CD14-positive monocyte (primary cell): ENCODE measurements around the gene SMAD6. TPM values are rescaled to one million over a fixed set of nuclear protein-coding genes. Genes with fewer than 3 reads are reported as not detected.

Experiments
- DNase-seq, 3 donors: peaks; one replicate each; pipeline ENCODE4 v3.0.0-alpha.2; 2011 to 2022
- H2AFZ ChIP-seq: 2 replicates; pipeline ENCODE4 v1.6.0; 2012; ENCODE audit warnings: mild to moderate bottlenecking, low read depth, low read length, inconsistent platforms; ENCODE audit not compliant: insufficient read depth, poor library complexity, severe bottlenecking
- H3K27ac ChIP-seq, 2 donors: 1 replicate in 1 of 2; 2 replicates in 1 of 2; pipeline ENCODE4 v1.5.1; 2012 to 2013; ENCODE audit warnings: low read length in 2 of 2, control low read depth in 1 of 2, inconsistent platforms in 1 of 2, low read depth in 1 of 2, mild to moderate bottlenecking in 1 of 2
- H3K27me3 ChIP-seq, 2 donors: one replicate each; pipeline versions ENCODE4 v1.6.0 to v1.6.1; 2011 to 2013; ENCODE audit warnings: low read length in 2 of 2; ENCODE audit not compliant: control insufficient read depth in 2 of 2, insufficient read depth in 2 of 2
- H3K36me3 ChIP-seq, 2 donors: replicated peaks in 1 of 2; 1 replicate in 1 of 2; 2 replicates in 1 of 2; pipeline versions ENCODE4 v1.5.1 to v1.6.1; 2012 to 2013; ENCODE audit warnings: low read length in 2 of 2, control low read depth in 1 of 2, inconsistent platforms in 1 of 2, mild to moderate bottlenecking in 1 of 2; ENCODE audit not compliant: insufficient read depth in 2 of 2, control insufficient read depth in 1 of 2
- H3K4me1 ChIP-seq, 2 donors: 1 replicate in 1 of 2; 2 replicates in 1 of 2; pipeline versions ENCODE4 v1.5.1 to v1.6.1; 2012 to 2013; ENCODE audit warnings: low read length in 2 of 2, control low read depth in 1 of 2, inconsistent platforms in 1 of 2, mild to moderate bottlenecking in 1 of 2, moderate library complexity in 1 of 2; ENCODE audit not compliant: insufficient read depth in 2 of 2, control insufficient read depth in 1 of 2
- H3K4me2 ChIP-seq: replicated peaks from 2 replicates; pipeline ENCODE3; 2012; ENCODE audit warnings: low read length, moderate library complexity, mild to moderate bottlenecking; ENCODE audit not compliant: poor library complexity, severe bottlenecking; ENCODE audit errors: extremely low read depth
- H3K4me3 ChIP-seq, 3 experiments: fragments of 200-600 bp in 1 of 3; sonication (generic) in 1 of 3; replicated peaks in 1 of 3; 1 replicate in 2 of 3; 2 replicates in 1 of 3; pipeline ENCODE4 v1.5.1; 2011 to 2013; ENCODE audit warnings: low read length in 3 of 3, mild to moderate bottlenecking in 3 of 3, control low read depth in 2 of 3, low read depth in 2 of 3, inconsistent platforms in 1 of 3, moderate library complexity in 1 of 3
- H3K79me2 ChIP-seq: 2 replicates; pipeline ENCODE4 v1.6.0; 2012; ENCODE audit warnings: mild to moderate bottlenecking, control low read depth, inconsistent platforms, low read length, moderate library complexity; ENCODE audit not compliant: insufficient read depth
- H3K9ac ChIP-seq: 2 replicates; pipeline ENCODE4 v1.6.0; 2017; ENCODE audit warnings: low read length, mild to moderate bottlenecking; ENCODE audit not compliant: insufficient read depth, poor library complexity, severe bottlenecking
- H3K9me3 ChIP-seq, 2 donors: replicated peaks in 1 of 2; 1 replicate in 1 of 2; 2 replicates in 1 of 2; pipeline versions ENCODE4 v1.5.1 to v1.6.1; 2012 to 2013; ENCODE audit warnings: low read length in 2 of 2, control low read depth in 1 of 2; ENCODE audit not compliant: control insufficient read depth in 1 of 2, insufficient read depth in 1 of 2
- H4K20me1 ChIP-seq: 2 replicates; pipeline ENCODE4 v1.6.0; 2012; ENCODE audit warnings: mild to moderate bottlenecking, low read length, control low read depth, moderate library complexity; ENCODE audit not compliant: insufficient read depth
- H3K27ac Mint-ChIP-seq, 7 donors: one replicate each; pipeline ENCODE4 v1.8.0; 2020; ENCODE audit warnings: mild to moderate bottlenecking in 7 of 7, mixed read lengths in 7 of 7, moderate library complexity in 6 of 7, inconsistent platforms in 2 of 7
- H3K27me3 Mint-ChIP-seq, 3 donors: one replicate each; pipeline ENCODE4 v1.8.0; 2021 to 2022; ENCODE audit warnings: low read depth in 3 of 3, mild to moderate bottlenecking in 3 of 3, mixed read lengths in 3 of 3, moderate library complexity in 3 of 3, inconsistent platforms in 1 of 3
- H3K36me3 Mint-ChIP-seq, 2 donors: one replicate each; pipeline ENCODE4 v1.8.0; 2020; ENCODE audit warnings: mixed read lengths in 2 of 2, inconsistent platforms in 1 of 2, mild to moderate bottlenecking in 1 of 2
- H3K4me1 Mint-ChIP-seq: one replicate; pipeline ENCODE4 v1.8.0; 2020; ENCODE audit warnings: mild to moderate bottlenecking, mixed read lengths
- H3K4me3 Mint-ChIP-seq, 2 donors: one replicate each; pipeline ENCODE4 v1.8.0; 2020; ENCODE audit warnings: mild to moderate bottlenecking in 2 of 2, mixed read lengths in 2 of 2, moderate library complexity in 1 of 2
- H3K9me3 Mint-ChIP-seq, 7 donors: one replicate each; pipeline ENCODE4 v1.8.0; 2020 to 2022; ENCODE audit warnings: mixed read lengths in 7 of 7, mild to moderate bottlenecking in 6 of 7, moderate library complexity in 6 of 7, inconsistent platforms in 2 of 7
- CTCF ChIP-seq: fragments of 200-600 bp; IDR thresholded peaks from one replicate; pipeline ENCODE4 v1.8.0; 2022; ENCODE audit warnings: antibody characterized with exemption, mild to moderate bottlenecking
- WGBS: methylation state at CpG from one replicate; pipeline ENCODE4 v1.1.5; 2013; ENCODE audit warnings: missing lambda C conversion rate; ENCODE audit not compliant: insufficient coverage; 5-methylcytosine and 5-hydroxymethylcytosine counted together
- intact Hi-C, 2 donors: fragments of 100-400 bp; cut with micrococcal nuclease; formaldehyde crosslinking; loops; one replicate each; pipeline versions ENCODE4 v1.15.0 to v1.15.1; 2023
- polyA plus RNA-seq, 3 donors: library from polyadenylated mRNA; depleted of rRNA in 1 of 3; unstranded in 2 of 3; stranded (reverse) in 1 of 3; fragments of 300-500 nt in 2 of 3; fragments of >200 nt in 1 of 3; fragmentation: Illumina TruSeq in 2 of 3; gene quantifications; 1 replicate in 2 of 3; 2 replicates in 1 of 3; pipeline ENCODE4 v1.2.3, GENCODE V29; 2012 to 2021

The SMAD6 gene
- polyA plus RNA-seq, 3 donors = 0.31 TPM; not detected in 2

GRCh38 chr15:66823601-66824000 lies 121.6 kb downstream of the SMAD6 start:
- Mint-ChIP-seq H3K4me1 (peaks cover 3% of the 10 kb centered on the region), H3K36me3 (no peaks in the 10 kb centered on the region), H3K9me3 (peaks cover 0 to 2% (median 0%) of the 10 kb centered on the region in 7 donors), H3K27me3 (peaks cover 0 to 2% (median 0%) of the 10 kb centered on the region in 3 donors), H3K27ac (peak overlapping the region in 1 of 7 donors; percentile 57), H3K4me3 (no peak overlapping the region)
- intact Hi-C loops = no loop called here
- Histone ChIP-seq H3K27me3 (no peaks in the 10 kb centered on the region), H3K4me3 (no peak overlapping the region), H3K79me2 (no peaks in the 10 kb centered on the region), H3K4me2 (no peak overlapping the region), H3K9me3 (no peaks in the 10 kb centered on the region), H4K20me1 (no peaks in the 10 kb centered on the region), H3K27ac (no peak overlapping the region), H3K36me3 (no peaks in the 10 kb centered on the region), H3K9ac (no peak overlapping the region), H3K4me1 (no peaks in the 10 kb centered on the region), H2AFZ (no peak overlapping the region)
- 97% methylated on average over 9 of the region's 9 CpGs for WGBS
- no peak for DNase-seq
- TF ChIP-seq CTCF = no peak

- WGBS = 90% methylated on average over 2 of the region's 3 CpGs
- no peaks in the 10 kb centered on the region for H3K4me1 Mint-ChIP-seq
- TF ChIP-seq CTCF = no peak
- no peak overlapping the region for H3K4me3 Mint-ChIP-seq
- intact Hi-C loops = no loop called here
- peak overlapping the region in 2 of 7 donors; percentile 2 to 28 for H3K27ac Mint-ChIP-seq
- Histone ChIP-seq H4K20me1 (no peaks in the 10 kb centered on the region), H3K4me3 (no peak overlapping the region), H3K27ac (no peak overlapping the region), H3K4me1 (no peaks in the 10 kb centered on the region), H3K4me2 (no peak overlapping the region), H3K27me3 (no peaks in the 10 kb centered on the region), H2AFZ (no peak overlapping the region), H3K79me2 (no peaks in the 10 kb centered on the region), H3K36me3 (no peaks in the 10 kb centered on the region), H3K9ac (no peak overlapping the region), H3K9me3 (no peaks in the 10 kb centered on the region)
- peaks cover 0 to 2% (median 0%) of the 10 kb centered on the region in 7 donors for H3K9me3 Mint-ChIP-seq
- peaks cover 0 to 2% (median 0%) of the 10 kb centered on the region in 3 donors for H3K27me3 Mint-ChIP-seq
- no peak for DNase-seq
- H3K36me3 Mint-ChIP-seq = no peaks in the 10 kb centered on the region
These were observed 122.4 kb downstream of the SMAD6 start for GRCh38 chr15:66824424-66824823.
